ENCODE data around the gene RAD23A.
"Not testable (repeated sequence)": the region's sequence is repeated elsewhere in the genome, so short reads cannot be mapped to it uniquely, and the experiment has no call there.

The RAD23A gene

DNA sequence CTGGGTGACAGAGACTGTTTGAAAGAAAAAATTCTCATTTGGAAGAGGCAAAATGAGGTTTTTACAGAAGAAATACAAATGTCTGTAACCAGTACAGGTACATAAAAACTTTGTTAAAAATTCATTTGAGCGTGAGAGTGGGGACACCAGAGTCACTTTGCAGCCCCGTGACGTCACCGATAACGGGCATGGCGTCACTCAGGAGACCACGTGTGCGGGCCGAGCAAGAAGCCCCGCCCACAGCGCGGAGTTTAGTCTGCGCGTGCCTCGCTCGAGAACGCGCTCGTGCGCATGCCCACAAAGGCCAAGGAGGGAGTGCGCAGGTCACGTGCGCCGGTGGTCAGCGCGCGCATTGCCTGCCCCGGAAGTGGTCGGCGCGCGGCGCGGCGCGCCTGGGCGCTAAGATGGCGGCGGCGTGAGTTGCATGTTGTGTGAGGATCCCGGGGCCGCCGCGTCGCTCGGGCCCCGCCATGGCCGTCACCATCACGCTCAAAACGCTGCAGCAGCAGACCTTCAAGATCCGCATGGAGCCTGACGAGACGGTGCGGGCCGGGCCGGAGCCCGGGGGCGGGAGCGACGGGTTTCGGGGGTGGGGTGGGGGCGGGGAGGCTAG is at the start of gene RAD23A:
RAD23A (plus strand) TSS at position 384 of the 613 bp plus-strand sequence; CDS start at position 471, 87 bp downstream.
- peak; percentile 94 for DNase-seq (ENCODE audit: low read depth)

DNA sequence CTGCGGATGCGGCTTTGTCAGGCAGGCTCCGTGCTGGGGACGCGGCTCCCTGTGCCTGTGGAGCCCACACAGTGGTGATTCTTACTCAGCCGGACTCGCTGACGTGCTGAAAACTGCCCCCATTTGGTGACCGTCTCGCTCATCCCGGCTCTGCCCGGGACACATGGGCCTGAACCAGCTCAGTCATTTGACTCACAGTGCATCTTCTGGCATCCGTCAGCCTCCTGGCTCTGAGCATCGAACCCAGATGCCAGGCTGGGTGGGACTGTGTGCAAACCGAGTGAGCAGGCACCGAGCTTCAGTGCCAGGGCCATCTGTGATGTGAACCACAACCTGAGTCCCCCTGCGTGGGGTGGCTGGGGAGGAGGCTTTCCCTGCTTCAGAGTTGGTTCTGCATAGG is 49.2 kb upstream of the RAD23A start:
- DNase-seq (ENCODE audit: low read depth) = no peak

DNA sequence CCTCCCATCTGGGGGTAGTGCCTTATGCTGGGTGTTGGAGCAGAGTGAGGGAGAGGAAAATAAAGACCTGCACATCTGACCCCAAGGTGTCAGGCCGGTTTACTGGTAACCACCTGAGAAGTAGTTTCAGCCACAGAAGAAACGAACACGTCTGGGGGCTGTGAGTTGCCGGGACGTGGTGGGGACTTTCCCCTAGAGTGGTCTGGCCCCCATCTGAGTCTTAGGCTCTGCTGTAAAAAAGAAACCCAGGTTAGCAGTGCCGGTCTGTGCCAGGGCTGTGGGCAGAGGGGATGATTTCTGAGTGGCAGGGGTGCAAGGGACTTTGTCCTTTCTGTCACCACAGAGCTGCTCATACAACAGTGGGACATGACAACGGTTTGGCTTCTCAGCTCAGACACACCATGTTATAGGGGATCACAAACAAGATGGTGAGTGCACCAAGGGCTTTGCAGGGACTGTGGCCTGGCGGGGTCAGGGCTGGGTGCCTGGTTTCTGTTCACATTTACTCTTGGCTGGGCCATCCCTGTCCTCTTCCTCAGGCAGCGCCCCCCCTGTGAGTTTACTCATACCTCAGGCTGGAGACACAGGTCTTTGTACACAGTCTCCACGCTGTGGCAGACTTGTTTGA is 45.7 kb upstream of the RAD23A start:
- DNase-seq (ENCODE audit: low read depth) = no peak

DNA sequence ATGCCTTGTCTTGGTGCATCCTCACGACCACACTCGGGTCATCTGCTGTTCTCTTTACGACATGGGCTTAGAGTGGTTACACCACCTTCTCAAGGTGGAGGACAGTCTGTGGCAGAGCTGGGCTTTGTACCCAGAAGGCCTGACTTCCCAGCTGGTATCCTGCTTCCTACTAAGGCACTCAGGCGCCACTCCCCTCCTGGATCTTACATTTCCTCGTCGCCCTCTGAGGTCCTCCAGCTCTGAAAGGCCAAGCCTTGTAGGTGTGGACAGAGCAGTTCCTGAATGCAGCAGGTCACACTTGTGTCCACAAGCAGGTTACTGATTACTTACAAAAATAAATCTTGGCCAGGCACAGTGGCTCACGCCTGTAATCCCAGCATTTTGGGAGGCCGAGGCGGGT is 38.5 kb upstream of the RAD23A start:
- DNase-seq (ENCODE audit: low read depth) = no peak

DNA sequence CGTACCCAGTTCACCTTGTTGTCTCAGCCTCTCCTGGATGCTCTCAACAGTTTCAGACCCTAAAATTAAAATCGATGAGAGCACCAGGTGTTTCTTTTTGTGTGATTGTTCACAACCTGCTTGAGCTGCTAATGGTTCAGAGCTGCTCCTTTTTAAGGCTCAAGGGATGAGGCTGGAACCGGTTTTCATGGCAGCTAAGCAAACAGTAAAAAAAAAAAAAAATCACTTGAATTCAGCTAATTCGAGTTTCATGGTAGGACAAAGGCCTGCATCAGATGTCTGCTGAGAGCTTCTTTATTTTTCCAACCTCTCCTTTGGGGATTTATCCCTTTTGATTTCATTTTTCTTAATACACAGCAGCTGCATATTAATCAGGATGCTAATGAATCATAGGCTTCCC is 33.1 kb upstream of the RAD23A start:
- no peak for DNase-seq (ENCODE audit: low read depth)

DNA sequence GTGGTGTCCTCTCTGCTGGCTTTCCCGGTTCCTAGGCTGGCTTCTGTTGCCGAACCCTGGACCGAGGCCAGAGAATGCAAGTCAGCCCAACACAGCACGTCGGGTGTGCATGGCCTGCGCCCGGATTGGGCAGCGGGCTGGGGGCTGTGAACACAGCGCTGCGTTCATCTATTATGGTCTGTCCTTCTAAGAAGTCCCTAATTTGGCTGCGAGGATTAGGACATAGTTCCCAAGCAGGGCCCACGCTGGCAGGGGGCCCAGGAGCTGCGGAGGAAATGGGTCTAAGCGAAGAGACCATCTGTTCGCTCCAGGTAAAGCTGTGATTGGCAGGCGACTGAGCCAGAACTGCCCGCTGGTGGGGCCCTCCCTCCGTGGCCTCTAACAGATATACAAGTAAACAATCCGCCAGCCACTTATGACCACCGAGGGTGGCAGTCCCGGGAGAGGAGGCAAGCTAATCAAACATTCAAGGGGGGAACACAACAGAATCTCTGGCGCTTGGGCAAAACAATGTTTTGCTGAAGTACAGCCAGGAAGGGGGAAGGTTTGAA is 32.6 kb upstream of the RAD23A start:
- DNase-seq (ENCODE audit: low read depth) = no peak

DNA sequence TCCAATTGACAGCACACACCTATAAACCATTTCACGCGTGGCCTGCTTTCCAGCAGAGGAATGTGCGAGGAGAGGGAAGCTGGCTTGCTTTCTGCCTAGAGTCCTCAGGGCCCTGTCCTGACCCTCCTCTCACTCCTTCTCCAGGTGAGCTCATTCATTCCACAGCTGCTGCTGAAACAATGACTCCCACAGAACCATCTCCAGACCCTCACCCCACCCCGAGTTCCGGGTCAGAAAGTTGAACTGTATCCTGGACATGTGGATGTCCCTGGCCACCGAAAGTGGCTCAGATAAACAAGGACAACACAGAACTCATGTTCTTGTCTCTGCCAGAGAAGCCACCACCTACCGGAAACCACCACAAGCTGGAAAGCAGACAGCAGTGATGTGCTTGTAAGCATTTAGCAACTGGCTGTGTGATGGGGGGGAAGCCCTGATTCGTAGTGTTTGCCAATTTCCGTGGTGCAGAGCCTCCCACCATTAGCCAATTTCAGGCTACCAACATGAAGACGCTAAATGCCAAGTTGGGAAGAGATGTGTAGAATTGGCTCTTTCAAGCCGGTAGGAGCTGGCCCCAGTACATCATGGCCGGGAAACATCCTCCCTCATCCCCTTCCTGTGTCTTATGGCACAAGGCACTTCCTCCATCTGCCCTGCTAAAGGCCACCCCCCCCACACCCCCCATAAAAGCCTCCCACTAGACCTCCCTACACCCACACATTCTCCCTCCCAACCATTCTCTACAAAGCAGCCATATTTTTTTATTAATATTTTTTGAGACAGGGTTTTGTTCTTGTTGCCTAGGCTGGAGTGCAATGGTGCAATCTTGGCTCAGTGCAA is 31.6 kb upstream of the RAD23A start:
- no peak for DNase-seq (ENCODE audit: low read depth)

DNA sequence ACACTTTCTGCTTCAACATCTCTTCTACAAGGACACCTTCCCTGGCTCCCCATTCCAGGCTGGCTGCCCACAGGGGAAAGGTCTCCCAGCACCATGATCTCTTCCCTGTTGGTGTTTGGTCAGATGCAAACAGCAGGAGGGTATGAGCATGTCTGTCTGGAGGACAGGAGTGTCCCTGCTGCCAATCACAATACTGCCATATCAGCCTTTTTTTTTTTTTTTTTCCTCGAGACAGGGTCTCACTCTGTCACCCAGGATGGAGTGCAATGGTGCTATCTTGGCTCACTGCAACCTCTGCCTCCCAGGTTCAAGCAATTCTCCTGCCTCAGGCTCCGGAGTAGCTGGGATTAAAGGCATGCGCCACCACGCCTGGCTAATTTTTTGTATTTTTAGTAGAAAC is 29.8 kb upstream of the RAD23A start:
- DNase-seq (ENCODE audit: low read depth) = not testable (repeated sequence)

DNA sequence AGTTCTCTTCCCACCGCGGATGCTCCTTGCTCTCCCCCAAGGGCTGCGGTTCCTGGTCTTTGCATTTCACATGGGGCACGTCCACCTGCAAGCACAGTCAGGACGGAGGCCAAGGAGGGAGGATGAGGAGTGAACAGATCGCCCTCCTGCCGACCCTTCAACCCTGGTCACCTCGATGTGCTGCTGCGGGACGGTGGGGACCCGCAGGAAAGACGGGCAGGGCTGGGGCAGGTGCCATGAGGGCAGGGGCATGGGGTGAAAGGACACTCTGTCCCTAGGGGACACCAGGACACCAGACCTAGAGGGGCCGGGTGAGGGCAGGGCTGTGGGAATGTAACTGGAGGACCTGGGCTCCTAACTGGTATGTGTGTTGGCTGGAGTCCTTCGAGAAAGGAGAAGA is 27.4 kb upstream of the RAD23A start:
- DNase-seq (ENCODE audit: low read depth) = no peak

DNA sequence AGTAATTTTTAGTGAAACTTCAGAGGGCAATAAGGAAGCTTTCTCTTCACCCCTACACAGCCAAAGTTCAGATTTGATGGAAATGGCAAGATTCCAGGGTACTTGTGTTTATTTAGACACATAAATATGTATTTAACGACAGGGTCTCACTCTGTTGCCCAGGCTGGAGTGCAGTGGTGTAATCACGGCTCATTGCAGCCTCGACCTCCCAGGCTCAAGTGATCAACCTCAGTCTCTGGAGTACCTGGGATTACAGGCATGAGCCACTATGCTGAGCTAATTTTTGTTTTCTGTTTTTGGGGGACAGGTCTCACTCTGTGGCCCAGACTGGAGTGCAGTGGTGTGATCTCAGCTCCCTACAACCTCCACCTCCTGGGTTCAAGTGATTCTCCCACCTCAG is 24.6 kb upstream of the RAD23A start:
- DNase-seq (ENCODE audit: low read depth) = no peak

DNA sequence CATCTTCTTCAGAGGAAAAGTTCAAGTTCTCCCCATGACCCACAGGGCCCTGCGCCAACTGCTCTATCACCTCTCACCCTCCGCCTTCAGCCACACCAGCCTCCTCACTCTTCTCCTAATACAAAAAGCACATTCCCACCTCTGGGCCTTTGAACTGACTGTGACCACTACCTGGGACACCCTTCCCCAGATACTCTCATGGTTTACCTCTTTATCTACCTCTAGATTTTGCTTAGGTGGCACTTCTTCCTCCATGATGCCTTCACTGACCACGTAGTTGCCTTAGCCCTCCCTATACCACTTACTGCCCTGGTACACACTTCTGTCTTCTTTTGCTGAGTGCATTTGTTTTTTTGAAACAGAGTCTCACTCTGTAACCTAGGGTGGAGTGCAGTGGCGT is 22.7 kb upstream of the RAD23A start:
- DNase-seq (ENCODE audit: low read depth) = no peak

DNA sequence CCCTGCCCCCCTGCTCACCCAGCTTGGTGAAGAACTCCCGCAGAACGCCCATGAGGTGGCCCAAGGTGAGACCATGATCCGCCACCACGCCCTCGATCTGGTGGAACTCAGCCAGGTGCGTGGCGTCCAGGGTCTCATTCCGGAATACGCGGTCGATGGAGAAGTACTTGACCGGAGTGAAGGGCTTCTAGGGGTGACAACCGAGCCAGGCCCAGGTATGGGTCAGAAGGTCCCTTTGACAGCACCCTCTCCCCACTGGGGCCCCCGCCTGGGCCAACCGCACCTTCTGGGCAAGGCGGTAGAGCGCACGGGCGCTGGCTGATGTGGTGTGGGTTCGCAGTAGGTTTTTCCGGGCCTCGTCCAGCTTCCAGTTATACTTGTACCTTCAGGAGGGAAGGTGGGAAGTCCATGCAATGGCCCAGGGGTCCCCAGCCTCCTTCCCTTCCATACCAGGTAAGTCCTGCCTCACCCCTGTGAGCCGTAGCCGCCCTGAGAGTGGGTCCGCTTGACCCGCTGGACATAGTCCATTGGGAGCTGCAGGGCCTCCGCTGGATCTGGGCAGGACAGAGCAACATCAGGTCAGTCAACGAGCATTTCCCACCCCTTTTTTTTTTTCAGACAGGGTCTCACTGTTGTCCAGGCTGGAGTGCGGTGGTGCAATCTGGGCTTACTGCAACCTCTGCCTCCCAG is 20.9 kb upstream of the RAD23A start:
- DNase-seq (ENCODE audit: low read depth) = no peak

DNA sequence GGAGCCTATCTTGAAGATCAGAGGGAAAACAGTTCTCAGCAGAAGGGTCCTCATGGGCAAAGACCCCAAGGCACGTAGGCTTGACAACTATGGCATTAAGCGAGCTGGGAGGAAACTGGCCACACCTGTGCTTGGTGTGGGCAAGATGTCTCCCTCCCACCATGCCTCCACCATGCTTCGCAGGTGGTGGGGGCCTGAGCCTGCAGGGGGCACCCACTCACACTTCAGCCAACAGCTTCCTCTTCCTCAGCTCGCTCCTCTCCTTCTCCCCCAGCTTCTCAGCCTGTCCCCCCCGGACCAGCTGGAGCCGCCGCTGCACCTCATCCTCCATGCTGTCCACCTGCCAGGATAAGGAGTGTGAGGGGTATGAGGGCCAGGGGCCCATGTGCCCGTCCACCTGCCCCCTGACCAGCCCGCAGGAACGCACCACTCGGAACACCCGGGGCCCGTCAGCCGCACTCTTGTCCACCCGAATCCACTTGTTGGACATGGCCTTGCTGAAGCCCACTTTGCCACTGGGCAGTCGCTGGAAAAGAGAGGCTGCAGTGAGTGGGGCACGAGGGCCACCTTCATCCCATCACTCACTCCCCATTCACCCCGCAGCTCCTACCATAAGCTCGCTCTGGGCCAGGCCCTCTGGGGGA is 15.5 kb upstream of the RAD23A start:
- DNase-seq (ENCODE audit: low read depth) = no peak

DNA sequence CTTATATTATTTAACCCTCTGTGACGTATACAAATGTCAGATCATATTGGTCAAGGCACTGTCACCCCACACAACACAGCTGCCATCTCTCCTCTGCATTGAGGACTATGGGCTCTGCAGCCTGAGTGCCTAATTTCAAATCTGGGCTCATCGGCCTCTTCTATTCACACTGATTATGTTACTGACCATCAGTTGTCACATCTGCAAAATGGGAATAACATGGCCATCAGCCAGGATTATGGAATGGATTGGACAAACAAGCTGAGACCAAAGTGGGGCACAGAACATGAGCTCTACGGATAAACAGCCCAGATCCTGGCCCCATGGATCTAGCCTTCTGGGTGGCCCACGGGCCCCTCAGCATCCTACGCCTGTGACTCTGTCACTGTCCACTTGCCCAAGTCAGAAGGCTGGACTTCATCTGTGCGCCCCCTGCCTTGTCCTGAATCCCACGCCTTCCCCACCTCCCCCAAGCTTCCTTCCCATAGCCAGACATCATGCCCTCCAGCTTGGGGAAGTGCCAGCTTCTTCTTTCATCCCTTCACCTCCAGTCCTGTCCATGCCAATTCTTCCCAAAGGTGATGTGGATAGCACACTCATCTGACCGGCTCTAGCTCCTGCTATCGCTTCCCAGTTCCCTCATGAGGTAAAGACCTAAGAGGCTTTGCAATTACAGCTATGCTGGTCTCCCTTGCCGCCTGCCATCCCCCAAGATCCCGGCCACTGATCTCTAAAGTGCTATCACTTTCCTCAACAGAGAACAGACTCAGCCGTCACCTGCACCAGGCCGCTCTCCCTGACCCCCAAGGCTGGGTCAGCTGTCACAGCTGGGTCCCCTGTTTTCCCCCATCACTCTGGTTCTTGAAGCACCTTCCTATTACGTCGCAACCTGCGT is 13.0 kb upstream of the RAD23A start:
- DNase-seq (ENCODE audit: low read depth) = no peak

DNA sequence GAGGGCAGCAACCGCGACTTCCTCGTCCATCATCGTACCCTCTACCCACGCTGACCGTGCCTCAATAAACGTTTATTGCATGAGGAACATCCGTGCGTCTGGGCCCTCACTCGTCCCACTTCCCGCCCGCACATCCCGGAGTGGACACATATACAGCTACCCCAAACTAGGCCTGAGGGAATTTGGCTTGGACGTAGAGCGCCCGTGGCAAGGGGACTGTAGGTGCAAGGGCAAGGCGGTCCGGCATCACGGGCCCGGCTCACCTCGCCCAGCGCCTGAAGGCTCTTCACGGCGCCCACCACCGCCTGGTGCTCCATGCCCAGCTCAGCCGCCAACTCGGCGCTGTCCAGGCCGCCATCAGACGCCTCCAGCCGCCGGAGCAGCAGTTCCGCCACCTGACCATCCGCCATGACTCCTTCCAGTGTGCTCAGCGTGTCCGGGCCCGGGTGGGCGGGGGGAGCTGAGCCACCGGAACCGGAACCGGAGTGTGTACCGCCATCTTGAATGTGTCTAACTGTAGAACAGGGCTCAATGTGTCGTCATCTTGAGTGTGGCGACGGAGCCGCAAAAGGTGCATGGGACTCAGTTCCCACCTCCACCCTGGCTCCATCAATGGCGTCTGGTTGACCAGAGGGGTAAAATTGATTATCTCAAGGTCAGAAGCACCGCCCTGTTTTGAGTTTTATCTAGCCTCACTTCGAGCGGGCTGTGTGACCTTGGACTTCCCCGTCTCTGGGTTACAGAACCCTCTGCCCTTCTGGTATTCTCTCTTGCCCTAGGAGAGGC is 12.2 kb upstream of the RAD23A start, which contains the start of gene FARSA:
FARSA (minus strand) TSS at position 425 of the 786 bp plus-strand sequence; CDS start at position 410, 15 bp downstream.
- peak; percentile 78 for DNase-seq (ENCODE audit: low read depth)

DNA sequence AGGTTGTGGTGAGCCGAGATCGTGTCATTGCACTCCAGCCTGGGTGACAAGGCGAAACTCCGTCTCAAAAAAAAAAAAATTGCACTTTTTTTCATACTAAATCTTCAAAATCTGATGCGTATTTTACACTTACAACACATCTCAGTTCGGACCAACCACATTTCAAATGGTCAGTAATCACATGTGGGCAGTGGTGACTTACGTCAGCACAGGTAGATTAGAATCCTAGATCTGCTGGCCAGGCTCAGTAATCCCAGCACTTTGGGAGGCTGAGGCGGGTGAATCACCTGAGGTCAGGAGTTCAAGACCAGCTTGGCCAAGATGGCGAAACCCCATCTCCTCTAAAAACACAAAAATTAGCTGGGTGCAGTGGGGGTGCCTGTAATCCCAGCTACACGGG is 10.6 kb upstream of the RAD23A start:
- DNase-seq (ENCODE audit: low read depth) = no peak

DNA sequence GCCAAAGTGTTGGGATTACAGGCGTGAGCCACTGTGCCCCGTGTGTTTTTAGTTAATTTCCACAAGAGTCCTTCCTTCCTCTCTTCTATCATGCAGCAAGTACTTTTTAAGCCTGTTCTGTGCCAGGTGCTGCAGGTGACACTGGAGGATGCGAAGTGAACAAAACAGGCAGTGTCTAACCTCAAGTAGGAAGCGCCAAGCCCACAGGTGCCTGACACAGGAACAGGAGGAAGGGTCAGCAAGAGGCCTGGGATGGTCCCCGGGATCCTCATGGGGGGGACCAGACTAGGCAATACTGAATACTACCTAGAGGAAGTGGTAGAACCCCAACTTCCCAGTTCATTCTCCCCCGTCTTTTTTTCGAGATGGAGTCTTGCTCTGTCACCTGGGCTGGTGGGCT is 9.1 kb upstream of the RAD23A start:
- no peak for DNase-seq (ENCODE audit: low read depth)

DNA sequence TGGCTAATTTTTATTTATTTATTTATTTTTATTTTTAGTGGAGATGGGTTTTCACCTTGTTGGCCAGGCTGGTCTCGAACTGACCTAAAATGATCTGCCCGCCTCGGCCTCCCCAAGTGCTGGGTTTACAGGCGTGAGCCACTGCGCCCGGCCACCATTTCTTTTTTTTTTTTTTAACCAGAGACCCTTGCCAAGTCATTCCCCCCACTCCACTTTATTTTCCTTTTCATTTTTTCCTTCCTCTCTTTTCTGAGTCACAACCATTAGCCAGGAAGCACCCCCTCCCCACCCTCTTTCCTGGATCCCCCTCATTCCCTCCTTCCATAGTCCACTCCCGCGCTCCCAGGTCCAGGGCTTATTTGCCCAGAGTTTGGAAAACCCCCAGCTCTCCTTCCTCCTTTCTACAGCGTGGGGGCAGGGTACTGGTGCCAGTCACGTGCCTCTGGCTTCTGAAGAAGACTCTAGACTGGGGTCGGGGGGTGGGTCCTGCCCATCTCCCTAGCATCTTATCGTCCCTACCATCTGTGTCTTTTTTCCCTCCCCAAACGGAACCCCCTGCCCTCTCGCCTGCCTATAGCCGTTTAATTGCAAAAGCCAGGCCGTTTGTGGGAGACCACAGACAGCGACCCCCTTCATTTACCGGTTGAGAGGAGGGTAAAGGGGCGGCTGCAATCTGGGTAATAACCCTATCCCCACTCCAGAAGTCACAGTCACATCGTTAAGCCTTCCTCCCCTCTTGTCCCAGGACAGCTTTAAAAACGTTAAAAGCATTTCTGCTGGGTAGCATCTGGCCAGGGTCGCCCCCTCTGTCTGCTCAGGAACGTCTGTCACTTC is 8.4 kb upstream of the RAD23A start:
- no peak for DNase-seq (ENCODE audit: low read depth)

All from stimulated activated CD8-positive, alpha-beta memory T cell treated with anti-CD3 and anti-CD28 coated beads, Interleukin-15, amount 100 ng/mL, for 1 hour (primary cell).